ENCODE measurements around the gene BMPR1B.

GRCh38 chr4:95092766-95093165, 335.0 kb downstream of the BMPR1B start:
- TF ChIP-seq CTCF (conservative IDR thresholded peaks at IDR 0.05 in 1 of 2, IDR thresholded peaks at IDR 0.05 in 1 of 2; ENCODE audit: extremely low read depth in 1 of 2, insufficient read depth in 1 of 2, low read depth in 1 of 2, low read length in 2 of 2) (no peak), EZH2 (IDR thresholded peaks at IDR 0.05; ENCODE audit: borderline replicate concordance, low read length) (no peak)

All from mammary epithelial cell (primary cell).